HG02870 (cell line): ENCODE data around the gene DLK1.

ENCODE experiments used
- ATAC-seq: cut with Tn5 transposase; IDR thresholded peaks from one replicate; pipeline ENCODE4 v1.9.1; 2021; ENCODE audit warnings: mild to moderate bottlenecking, moderate library complexity; ENCODE audit not compliant: unreplicated experiment

Gene DLK1

DNA sequence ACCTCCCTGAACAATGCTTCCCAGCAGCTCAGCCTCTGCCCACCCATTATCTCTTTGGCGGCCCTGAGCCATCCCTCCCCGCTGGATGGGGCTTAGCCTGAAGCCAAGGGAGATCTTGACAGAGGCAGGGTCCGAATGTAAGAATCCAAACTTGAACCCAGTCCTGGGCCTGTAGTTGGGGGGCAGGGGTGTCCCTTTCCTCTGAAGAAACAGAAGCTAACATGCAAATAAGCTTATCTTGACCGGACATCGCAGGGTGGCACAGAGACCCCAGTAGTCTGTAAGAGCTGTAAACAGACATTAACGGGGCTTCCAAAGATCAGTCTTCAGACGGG lies 6.0 kb downstream of the DLK1 start:
- ATAC-seq: no peak

DNA sequence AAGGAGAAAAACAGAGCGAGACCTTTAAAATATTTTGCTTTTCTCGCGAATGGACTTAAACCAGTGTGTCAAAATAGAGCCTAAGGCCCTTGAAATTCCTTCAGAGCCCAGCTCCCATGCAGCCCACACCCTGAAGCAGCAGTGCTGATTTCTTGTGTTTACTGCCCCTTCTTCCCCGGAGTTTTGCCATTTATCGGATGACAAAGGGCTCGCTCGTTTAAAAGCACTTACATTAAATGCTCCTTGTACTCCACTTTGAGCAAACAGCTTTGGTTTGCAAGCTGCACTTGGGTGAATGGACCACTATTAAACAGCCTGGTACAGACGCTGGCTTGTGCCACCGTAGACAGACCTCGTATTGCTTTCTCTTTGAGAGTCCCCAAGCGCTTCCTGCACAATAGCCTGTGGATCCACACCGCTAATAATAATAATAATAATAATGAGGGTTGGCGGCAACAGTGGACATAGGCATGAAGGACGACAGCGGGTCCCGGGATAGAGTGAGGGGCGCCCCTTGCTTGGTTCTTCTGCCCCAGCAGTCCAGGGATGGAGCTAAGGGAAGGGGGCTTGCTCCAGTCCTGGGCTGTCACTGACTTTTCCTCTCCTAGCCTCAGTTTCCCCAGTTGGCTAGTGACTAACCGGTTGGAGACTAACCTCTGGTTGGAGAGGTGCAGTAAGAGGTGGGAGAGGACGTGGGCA lies 6.6 kb downstream of the DLK1 start:
- no peak for ATAC-seq

DNA sequence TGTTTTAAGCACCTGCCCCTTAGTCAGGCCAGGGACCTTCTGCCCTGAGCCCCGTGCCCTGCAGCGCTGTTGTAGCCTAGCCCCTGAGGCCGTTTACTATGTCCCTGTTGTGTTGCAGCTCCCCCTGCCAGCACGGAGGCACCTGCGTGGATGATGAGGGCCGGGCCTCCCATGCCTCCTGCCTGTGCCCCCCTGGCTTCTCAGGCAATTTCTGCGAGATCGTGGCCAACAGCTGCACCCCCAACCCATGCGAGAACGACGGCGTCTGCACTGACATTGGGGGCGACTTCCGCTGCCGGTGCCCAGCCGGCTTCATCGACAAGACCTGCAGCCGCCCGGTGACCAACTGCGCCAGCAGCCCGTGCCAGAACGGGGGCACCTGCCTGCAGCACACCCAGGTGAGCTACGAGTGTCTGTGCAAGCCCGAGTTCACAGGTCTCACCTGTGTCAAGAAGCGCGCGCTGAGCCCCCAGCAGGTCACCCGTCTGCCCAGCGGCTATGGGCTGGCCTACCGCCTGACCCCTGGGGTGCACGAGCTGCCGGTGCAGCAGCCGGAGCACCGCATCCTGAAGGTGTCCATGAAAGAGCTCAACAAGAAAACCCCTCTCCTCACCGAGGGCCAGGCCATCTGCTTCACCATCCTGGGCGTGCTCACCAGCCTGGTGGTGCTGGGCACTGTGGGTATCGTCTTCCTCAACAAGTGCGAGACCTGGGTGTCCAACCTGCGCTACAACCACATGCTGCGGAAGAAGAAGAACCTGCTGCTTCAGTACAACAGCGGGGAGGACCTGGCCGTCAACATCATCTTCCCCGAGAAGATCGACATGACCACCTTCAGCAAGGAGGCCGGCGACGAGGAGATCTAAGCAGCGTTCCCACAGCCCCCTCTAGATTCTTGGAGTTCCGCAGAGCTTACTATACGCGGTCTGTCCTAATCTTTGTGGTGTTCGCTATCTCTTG lies 7.6 kb downstream of the DLK1 start:
- no peak for ATAC-seq

GRCh38 chr14:100735271-100735670 lies 8.6 kb downstream of the DLK1 start:
- ATAC-seq: no peak

DNA sequence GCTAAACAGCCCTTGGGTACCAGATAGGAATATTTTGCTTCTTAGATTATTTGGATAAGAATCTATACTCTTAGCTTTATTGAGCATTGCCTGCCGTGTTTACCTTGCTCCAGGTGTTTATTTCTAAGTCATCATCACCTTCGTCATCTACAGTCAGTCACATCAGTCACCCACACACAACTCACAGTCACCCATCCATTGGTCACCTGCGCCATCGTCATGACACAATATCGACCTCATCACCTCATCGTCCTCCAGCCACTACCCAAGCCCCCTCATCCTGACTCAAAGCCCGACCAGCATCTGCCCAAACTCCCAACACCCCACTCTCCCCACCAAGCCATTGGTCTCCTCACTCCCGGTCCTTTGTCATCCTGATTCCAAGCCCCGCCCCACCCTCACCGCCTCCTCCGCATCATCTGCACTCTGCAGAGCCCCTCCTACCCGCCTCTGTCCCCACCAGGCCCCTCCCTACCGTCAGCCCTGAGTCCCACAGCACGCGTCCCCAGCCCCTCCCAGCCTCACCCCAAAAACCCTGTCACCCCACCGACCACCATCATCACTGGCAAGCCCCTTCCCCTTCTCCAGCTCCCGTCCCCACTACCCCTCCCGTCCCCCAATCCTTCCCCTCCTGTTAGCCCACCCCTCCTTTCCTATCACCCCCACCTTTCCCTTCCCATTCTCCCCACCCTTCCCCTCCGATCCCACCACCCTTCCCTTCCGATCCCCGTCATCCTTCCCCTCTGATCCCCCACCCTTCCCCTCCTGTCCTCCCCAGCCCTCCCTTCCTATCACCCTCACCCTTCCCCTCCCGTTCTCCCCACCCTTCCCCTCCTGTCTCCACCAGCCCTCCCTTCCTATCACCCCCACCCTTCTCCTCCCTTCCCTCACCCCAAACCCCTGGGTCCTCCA lies 9.8 kb downstream of the DLK1 start:
- ATAC-seq: no peak

GRCh38 chr14:100737526-100737925 lies 10.8 kb downstream of the DLK1 start:
- ATAC-seq: no peak

GRCh38 chr14:100738269-100738691 lies 11.6 kb downstream of the DLK1 start:
- no peak for ATAC-seq

DNA sequence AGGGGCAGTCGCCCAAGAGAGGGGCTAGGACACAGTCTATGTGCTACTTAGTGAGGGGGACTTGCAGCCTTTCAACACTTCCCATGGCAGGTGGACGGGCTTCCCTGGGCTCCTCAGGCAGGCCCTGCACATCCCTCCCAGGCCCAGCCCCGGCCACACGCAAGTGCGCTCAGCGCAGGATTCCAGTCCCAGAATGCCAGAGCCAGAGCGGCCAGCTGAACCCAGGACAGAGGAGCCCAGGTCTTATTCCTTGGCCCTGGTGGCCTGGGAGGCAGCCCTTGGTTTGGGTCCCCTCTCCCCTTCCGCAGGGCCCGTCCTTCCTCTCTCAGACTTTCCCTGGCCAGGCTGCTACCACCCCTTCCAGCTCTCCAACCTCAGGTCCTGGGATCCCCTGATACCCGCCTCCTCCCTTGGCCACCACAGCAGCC lies 12.0 kb downstream of the DLK1 start:
- no peak for ATAC-seq

DNA sequence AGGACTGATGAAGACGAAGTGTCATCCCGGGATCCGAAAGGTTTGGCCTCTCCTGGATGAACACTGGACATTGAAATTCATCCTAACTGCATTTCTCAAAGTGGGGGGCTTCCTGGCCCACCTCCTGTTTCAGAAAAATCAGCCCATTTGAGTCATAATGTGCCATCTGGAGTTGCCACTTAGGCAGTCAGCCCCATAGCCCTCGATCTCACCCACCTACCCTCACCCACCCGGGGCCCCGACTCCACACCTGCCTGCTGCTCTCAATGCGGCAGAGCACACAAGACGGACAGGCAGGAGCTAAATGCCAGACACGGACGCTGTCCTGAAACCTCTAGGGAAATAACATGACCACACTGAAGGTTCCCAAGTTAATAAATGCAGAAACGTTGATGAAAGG lies 12.6 kb downstream of the DLK1 start:
- ATAC-seq: no peak

DNA sequence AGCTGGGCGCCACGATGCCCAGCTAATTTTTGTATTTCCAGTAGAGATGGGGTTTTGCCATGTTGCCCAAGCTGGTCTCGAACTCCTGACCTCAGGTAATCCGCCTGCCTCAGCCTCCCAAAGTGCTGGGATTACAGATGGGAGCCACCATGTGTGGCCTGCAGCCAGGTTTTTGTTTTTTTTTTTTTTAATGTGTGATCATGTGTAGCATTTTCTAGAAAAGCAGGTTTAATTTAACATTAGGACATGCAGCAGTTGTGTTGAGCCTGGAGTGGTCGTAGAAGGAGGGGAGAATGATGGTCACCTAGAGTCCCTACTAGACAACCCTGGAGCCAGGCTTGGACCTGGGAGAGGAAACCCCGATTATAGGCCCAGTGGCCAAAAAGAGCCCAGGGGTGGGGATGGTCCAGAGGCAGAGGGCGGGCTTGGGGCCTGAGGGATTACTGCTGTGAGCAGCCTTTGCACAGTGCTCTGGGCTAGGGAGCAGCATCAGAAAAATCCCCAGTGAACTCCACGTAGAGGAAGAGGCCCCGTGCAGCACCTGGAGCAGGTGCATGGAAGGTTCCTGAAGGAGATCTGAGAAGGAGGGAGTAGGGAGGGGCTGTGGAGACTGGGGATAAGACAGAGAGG lies 13.6 kb downstream of the DLK1 start:
- no peak for ATAC-seq

GRCh38 chr14:100740929-100741328 lies 14.2 kb downstream of the DLK1 start:
- ATAC-seq: no peak

- no peak for ATAC-seq
These were observed 15.3 kb downstream of the DLK1 start for GRCh38 chr14:100741966-100742365.

DNA sequence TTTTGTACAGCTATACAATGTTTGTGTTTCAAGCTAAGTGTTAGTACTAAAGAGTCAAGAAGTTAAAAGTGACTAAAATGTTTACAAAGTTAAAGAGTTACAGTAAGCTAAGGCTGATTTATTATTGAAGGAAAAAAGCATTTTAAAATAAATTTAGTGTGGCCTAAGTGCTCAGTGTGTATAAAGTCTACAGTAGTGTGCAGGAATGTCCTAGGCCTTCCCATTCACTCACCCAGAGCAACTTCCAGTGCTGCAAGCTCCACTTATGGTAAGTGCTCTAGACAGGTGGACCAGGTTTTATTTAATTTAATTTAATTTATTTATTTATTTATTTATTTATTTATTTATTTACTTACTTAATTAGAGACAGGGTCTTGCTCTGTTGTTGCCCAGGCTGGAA lies 19.6 kb downstream of the DLK1 start:
- no peak for ATAC-seq

- ATAC-seq: no peak
These were observed 20.4 kb downstream of the DLK1 start for GRCh38 chr14:100747021-100747586.

DNA sequence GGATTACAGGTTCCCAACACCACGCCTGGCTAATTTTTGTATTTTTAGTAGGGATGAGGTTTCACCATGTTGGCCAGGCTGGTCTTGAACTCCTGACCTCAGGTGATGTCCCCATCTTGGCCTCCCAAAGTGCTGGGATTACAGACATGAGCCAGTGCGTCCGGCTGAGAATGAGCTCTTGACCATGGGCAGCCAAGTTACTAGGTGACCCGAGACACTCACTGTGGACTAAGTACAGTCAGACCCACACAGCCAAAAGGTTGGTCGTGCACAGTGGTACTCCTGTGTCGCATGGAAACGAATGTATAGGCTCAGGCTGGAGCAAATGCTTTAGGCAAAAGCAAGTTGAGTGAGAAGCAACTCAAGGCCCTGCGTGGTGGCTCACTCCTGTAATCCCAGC lies 21.0 kb downstream of the DLK1 start:
- ATAC-seq: no peak

DNA sequence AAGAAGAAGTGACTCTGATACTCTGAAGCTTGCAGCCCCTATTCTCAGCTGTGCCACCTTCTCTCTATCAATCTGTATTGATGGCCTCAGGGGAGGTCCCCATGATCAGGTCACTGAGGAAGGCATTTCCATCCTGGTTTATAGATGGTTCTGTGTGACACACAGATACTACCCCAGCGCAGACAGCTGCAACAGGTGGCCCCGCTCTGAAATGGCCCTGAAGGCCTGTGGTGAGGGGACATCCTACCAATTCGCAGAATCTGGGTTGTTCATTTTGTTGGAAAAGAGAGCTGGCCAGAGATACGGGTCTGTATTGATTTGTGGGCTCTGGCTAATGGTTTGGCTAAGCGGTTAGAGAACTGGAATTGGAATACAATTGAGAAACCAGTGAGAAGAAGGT lies 21.7 kb downstream of the DLK1 start:
- no peak for ATAC-seq

- ATAC-seq: no peak
These were observed 22.3 kb downstream of the DLK1 start for GRCh38 chr14:100748944-100749343.

DNA sequence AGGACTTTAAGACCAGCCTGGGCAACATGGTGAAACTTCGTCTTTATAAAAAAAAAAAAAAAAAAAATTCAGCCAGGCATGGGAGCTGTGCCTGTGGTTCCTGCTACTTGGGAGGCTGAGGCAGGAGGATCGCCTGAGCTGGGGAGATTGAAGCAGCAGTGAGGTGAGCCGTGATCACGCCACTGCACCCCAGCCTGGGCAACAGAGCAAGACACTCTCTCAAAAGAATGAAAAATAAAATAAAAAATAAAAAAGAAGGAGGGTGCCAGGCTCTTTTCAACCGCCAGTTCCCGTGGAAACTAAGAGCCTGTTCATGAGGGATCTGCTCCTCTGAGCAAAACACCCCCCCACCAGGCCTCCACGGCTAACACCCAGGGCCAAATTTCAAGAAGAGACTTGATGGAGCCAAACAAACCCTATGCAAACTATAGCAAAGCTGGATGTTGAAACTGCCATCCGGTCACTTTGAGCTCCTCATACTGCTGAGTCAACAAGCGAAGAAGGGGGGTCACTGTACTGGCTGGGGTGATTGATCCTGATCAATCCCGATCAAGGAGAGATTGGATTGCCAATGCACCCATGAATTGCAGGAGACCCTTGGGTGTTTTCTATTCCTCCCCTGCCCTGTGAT lies 23.4 kb downstream of the DLK1 start:
- ATAC-seq: no peak

DNA sequence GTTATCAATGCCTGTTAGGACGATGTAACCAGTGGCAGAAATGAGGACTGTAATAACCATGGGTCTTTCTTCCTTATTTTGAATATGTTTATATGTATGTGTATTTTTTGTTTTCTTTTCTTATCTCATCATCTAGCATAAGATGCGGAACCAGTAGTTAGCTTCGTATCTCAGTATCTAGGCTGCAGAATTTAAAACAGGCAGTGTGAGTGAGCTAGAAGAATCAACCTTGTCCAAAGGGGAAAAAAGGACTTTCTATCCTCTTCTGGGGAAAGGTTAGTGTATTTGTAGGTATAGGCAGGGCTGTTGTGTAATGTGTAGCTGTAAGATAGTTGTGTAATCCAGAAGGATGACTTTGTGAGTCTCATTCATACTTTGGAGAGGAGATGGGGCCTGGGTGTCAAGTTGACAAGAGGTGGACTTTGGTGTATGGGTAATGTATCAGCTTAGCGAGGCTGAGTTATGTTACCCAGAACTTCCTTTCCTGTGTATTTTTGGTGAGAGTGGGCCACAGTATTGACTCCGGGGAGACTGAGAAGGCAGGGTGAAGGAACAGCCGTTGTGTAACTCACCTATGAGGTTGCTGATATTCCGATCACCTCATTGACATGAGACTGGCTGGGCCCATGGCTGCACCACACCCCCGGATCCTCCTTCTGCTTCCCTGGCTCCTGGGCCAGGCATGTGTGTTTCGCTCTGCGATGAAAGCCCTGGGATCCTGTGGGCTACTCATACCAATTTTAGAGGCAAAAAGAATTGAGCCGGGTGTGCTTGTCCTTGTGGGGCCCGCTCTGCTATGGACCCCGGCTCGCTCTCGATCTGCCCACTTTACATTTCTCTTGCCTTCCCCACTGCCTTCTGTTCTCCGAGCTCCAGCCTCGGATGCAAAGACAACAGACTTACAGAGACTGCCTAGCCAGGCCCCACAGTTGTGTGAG lies 24.3 kb downstream of the DLK1 start:
- ATAC-seq: no peak
